HG02798 (cell line): ENCODE results near the gene TRAF6.

Experiments used
- ATAC-seq: cut with Tn5 transposase; IDR thresholded peaks from one replicate; pipeline ENCODE4 v1.9.1; 2021; ENCODE audit warnings: mild to moderate bottlenecking; ENCODE audit not compliant: unreplicated experiment, poor library complexity

The TRAF6 gene

GRCh38 chr11:36437413-36437812 is 72.7 kb downstream of the TRAF6 start:
- ATAC-seq: no peak
